Colonic mucosa (tissue), 4 donors: ENCODE results near the gene LRFN2. TPM values are rescaled to one million over a fixed set of nuclear protein-coding genes. Genes with fewer than 3 reads are reported as not detected.

Source experiments
- DNase-seq: peaks from one replicate; pipeline ENCODE4 v3.0.0-alpha.2; 2020
- H3K27ac ChIP-seq: fragments of 200-600 bp; one replicate; pipeline ENCODE4 v1.8.0; 2021
- H3K27me3 ChIP-seq: fragments of 200-600 bp; one replicate; pipeline ENCODE4 v1.8.0; 2021
- H3K36me3 ChIP-seq: fragments of 200-600 bp; one replicate; pipeline ENCODE4 v1.8.0; 2021
- H3K4me1 ChIP-seq: fragments of 200-600 bp; one replicate; pipeline ENCODE4 v1.8.0; 2021; ENCODE audit warnings: mild to moderate bottlenecking
- H3K4me3 ChIP-seq: fragments of 200-600 bp; one replicate; pipeline ENCODE4 v1.8.0; 2021
- H3K9ac ChIP-seq, 2 donors: one replicate each; pipeline ENCODE4 v1.7.0; 2013; ENCODE audit warnings: control low read depth in 2 of 2, low read depth in 2 of 2, low read length in 2 of 2
- H3K9me3 ChIP-seq: fragments of 200-600 bp; one replicate; pipeline ENCODE4 v1.8.0; 2021
- intact Hi-C: fragments of 100-400 bp; cut with DNase I; formaldehyde crosslinking; loops from one replicate; pipeline ENCODE4 v1.14.1; 2022
- total RNA-seq, 2 donors: library from RNA; stranded (reverse); fragmentation: NEBNext Ultra II Directional in 1 of 2; extraction: Animal tissue kit (Norgen Biotek cat#: 25700) in 1 of 2; gene quantifications; one replicate each; pipeline ENCODE4 v1.2.1, GENCODE V29; 2021
- TF ChIP-seq, protein P1 (sequence below): fragments of 200-600 bp; IDR thresholded peaks from one replicate; pipeline ENCODE4 v1.8.0; 2022; ENCODE audit warnings: antibody characterized with exemption, mild to moderate bottlenecking
- donor health status: healthy.
- donor health status: DM: no; HTN: no; CAD: no.
- donor health status: DM: no; HTN: no; CAD: no.

LRFN2 gene
- total RNA-seq, 2 donors from 2014 or later, result 0.21 to 0.22 TPM

DNA sequence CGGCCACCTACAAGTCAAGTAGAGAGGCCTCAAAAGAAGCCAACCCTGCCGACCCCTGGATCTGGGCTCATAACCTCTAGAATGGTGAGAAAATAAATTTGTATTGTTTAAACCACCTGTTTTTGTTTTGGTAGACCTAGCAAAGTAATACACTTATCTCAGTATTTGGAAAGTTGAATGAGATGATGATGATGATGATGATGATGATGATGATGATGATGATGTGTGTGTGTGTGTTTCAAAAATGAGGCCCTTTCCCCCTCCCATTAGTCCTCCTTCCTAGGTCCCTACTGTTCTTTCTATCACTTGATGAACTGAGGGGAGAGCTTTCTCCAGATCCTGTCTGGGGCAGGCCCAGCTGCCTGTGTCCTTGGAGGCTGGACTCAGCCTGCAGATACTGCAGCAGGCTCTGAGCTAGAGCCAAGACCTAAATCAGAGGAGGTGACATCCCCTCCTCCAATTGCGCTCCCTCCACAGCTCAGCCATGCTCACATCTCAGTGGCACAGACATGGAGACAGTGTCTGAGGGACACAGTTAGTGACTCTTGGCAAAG is 120.1 kb downstream of the LRFN2 start:
- no peaks in the 10 kb centered on the region for H3K27me3 ChIP-seq

DNA sequence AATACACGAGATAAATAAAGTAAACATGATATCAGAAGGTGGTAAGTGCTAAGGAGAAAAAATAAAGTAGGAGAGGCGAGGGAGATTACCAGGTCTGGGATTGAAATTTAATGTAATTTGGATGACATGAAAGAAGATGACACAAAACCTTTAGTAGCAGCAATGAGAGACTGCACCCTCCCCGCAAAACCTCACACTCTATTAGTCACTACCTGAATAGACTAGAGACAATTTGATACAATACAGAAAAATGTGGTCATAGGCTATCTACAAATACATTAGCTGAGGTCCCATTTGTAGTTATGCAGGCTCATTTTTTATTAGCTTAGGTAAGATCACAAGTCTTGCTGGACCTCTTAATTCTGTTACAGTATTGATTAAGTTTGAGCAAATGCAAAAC is 125.5 kb downstream of the LRFN2 start:
- no peaks in the 10 kb centered on the region for H3K27me3 ChIP-seq
- no peak overlapping the region for H3K9ac ChIP-seq
- H3K4me1 ChIP-seq, result no peaks in the 10 kb centered on the region
- no peak overlapping the region for H3K27ac ChIP-seq
- no peak for DNase-seq
- no peaks in the 10 kb centered on the region for H3K9me3 ChIP-seq
- TF ChIP-seq, protein P1, sequence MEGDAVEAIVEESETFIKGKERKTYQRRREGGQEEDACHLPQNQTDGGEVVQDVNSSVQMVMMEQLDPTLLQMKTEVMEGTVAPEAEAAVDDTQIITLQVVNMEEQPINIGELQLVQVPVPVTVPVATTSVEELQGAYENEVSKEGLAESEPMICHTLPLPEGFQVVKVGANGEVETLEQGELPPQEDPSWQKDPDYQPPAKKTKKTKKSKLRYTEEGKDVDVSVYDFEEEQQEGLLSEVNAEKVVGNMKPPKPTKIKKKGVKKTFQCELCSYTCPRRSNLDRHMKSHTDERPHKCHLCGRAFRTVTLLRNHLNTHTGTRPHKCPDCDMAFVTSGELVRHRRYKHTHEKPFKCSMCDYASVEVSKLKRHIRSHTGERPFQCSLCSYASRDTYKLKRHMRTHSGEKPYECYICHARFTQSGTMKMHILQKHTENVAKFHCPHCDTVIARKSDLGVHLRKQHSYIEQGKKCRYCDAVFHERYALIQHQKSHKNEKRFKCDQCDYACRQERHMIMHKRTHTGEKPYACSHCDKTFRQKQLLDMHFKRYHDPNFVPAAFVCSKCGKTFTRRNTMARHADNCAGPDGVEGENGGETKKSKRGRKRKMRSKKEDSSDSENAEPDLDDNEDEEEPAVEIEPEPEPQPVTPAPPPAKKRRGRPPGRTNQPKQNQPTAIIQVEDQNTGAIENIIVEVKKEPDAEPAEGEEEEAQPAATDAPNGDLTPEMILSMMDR, result no peak
- no peak overlapping the region for H3K4me3 ChIP-seq
- intact Hi-C loops, result no loop called here
- H3K36me3 ChIP-seq, result no peaks in the 10 kb centered on the region

More for the DNA sequence above, 120.1 kb downstream of the LRFN2 start:
- no peak overlapping the region for H3K4me3 ChIP-seq
- no peak overlapping the region for H3K9ac ChIP-seq
- intact Hi-C loops, result no loop called here
- no peaks in the 10 kb centered on the region for H3K36me3 ChIP-seq
- no peak overlapping the region for H3K27ac ChIP-seq
- H3K9me3 ChIP-seq, result no peaks in the 10 kb centered on the region
- H3K4me1 ChIP-seq, result no peaks in the 10 kb centered on the region
- no peak for DNase-seq
- TF ChIP-seq, protein P1, result no peak

DNA sequence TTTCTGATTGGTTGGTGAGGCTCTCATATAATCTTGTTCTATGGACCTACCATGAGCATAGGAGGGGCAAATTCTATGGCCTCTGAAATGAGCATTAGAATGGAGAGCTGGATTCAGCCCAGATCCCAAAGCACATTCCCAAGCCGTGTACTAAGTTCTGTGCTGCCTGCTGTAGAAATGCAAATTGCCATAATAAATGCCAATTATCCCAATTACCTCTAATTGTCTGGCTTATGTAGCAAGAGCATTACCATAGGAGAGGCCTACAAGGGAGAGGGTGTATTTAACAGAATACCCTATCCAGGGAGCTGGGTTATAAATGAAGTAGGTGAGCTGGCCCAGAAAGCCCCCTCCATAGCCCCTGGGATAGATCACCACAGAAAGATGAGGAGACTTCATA is 126.8 kb downstream of the LRFN2 start:
- no peak overlapping the region for H3K27ac ChIP-seq
- TF ChIP-seq, protein P1, result no peak
- intact Hi-C loops, result no loop called here
- H3K36me3 ChIP-seq, result no peaks in the 10 kb centered on the region
- DNase-seq, result no peak
- H3K9me3 ChIP-seq, result no peaks in the 10 kb centered on the region
- H3K9ac ChIP-seq, result no peak overlapping the region
- no peaks in the 10 kb centered on the region for H3K27me3 ChIP-seq
- H3K4me3 ChIP-seq, result no peak overlapping the region
- H3K4me1 ChIP-seq, result no peaks in the 10 kb centered on the region

DNA sequence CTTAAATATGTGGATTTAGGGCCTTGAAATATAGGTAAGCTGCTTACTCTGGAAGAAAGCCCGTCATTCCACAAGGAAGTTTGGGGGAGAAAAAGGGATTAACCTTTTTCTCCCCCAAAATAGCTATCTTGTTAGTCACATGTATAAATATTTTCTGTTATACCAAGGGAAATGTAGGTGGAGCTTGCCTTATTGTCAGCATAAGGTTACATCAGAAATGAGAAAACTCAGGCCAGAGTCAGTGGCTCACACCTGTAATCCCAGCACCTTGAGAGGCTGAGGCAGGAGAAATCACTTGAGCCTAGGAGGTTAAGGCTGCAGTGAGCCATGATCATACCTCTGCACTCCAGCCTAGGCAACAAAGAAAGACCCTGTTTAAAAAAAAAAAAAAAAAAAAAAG is 129.9 kb downstream of the LRFN2 start:
- H3K27me3 ChIP-seq, result no peaks in the 10 kb centered on the region
- no peak overlapping the region for H3K9ac ChIP-seq
- no peaks in the 10 kb centered on the region for H3K9me3 ChIP-seq
- no peaks in the 10 kb centered on the region for H3K4me1 ChIP-seq
- TF ChIP-seq, protein P1, result no peak
- no peak for DNase-seq
- no peaks in the 10 kb centered on the region for H3K36me3 ChIP-seq
- intact Hi-C loops, result no loop called here
- H3K27ac ChIP-seq, result no peak overlapping the region
- H3K4me3 ChIP-seq, result no peak overlapping the region

DNA sequence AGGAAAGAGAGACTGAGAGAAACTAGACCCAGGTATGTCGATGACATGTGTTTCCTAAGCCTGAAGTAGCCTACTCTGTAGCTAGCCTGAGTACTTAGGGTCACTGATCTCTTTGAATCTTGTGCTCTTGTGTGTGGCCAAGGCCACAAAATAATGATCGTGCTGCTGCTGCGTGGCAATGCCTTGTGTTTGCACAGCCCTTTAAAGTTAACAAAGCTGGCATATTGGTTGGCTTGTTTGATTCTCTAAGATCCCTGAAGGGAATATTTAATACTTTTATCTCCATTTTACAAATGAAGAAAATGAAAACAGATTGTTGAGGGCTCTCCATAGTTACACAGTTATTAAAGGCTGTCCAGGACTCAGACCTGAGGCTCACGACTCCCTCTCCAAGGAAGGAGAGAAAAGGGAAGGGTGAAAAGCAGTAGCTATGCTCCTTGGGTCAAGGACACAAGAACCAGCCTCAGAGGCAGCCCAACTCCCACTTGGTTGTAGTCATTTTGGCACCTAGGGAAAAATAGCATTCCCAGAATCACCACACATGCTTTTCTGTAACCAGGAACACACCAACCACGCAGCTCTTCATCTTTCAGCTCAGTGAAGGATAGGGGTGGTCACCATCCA is 130.7 kb downstream of the LRFN2 start:
- Histone ChIP-seq H3K9ac (no peak overlapping the region), H3K9me3 (no peaks in the 10 kb centered on the region), H3K4me3 (no peak overlapping the region), H3K36me3 (no peaks in the 10 kb centered on the region), H3K27ac (no peak overlapping the region), H3K27me3 (no peaks in the 10 kb centered on the region), H3K4me1 (no peaks in the 10 kb centered on the region)
- TF ChIP-seq, protein P1, result no peak
- intact Hi-C loops, result no loop called here
- no peak for DNase-seq
